ENCODE results near the gene FARP1.

The FARP1 gene

GRCh38 chr13:98500963-98501421, 358.1 kb downstream of the FARP1 start:
- Histone ChIP-seq H3K4me3 (ENCODE audit: severe bottlenecking) (no peak overlapping the region), H3K4me1 (ENCODE audit: insufficient read depth, poor library complexity, severe bottlenecking) (no peaks in the 10 kb centered on the region), H3K27me3 (ENCODE audit: insufficient read depth, poor library complexity, severe bottlenecking) (no peaks in the 10 kb centered on the region), H3K9me3 (ENCODE audit: severe bottlenecking) (no peaks in the 10 kb centered on the region), H3K27ac (ENCODE audit: poor library complexity, severe bottlenecking) (no peak overlapping the region), H3K36me3 (ENCODE audit: low read depth) (peaks cover 33% of the 10 kb centered on the region)
- DNase-seq (ENCODE audit: low spot score) = no peak
- no peak for ATAC-seq (ENCODE audit: low read depth)
- TF ChIP-seq CTCF (IDR thresholded peaks at IDR 0.05; ENCODE audit: poor library complexity, severe bottlenecking) = no peak

- Histone ChIP-seq H3K27ac (ENCODE audit: poor library complexity, severe bottlenecking) (no peak overlapping the region), H3K9me3 (ENCODE audit: severe bottlenecking) (no peaks in the 10 kb centered on the region), H3K4me1 (ENCODE audit: insufficient read depth, poor library complexity, severe bottlenecking) (peaks cover 12% of the 10 kb centered on the region), H3K27me3 (ENCODE audit: insufficient read depth, poor library complexity, severe bottlenecking) (no peaks in the 10 kb centered on the region), H3K4me3 (ENCODE audit: severe bottlenecking) (no peak overlapping the region), H3K36me3 (ENCODE audit: low read depth) (peaks cover 30% of the 10 kb centered on the region)
- DNase-seq (ENCODE audit: low spot score) (no peak), ATAC-seq (ENCODE audit: low read depth) (no peak)
- TF ChIP-seq CTCF (IDR thresholded peaks at IDR 0.05; ENCODE audit: poor library complexity, severe bottlenecking) = no peak
Observed at GRCh38 chr13:98503175-98504028, 360.5 kb downstream of the FARP1 start.

GRCh38 chr13:98504029-98504351, 361.1 kb downstream of the FARP1 start:
- no peak for DNase-seq (ENCODE audit: low spot score)
- Histone ChIP-seq H3K4me3 (ENCODE audit: severe bottlenecking) (no peak overlapping the region), H3K9me3 (ENCODE audit: severe bottlenecking) (no peaks in the 10 kb centered on the region), H3K27ac (ENCODE audit: poor library complexity, severe bottlenecking) (no peak overlapping the region), H3K27me3 (ENCODE audit: insufficient read depth, poor library complexity, severe bottlenecking) (no peaks in the 10 kb centered on the region), H3K36me3 (ENCODE audit: low read depth) (peaks cover 25% of the 10 kb centered on the region), H3K4me1 (ENCODE audit: insufficient read depth, poor library complexity, severe bottlenecking) (peaks cover 18% of the 10 kb centered on the region)
- TF ChIP-seq CTCF (IDR thresholded peaks at IDR 0.05; ENCODE audit: poor library complexity, severe bottlenecking) = no peak
- no peak for ATAC-seq (ENCODE audit: low read depth)

- DNase-seq (ENCODE audit: low spot score) = no peak
- no peak for TF ChIP-seq CTCF (IDR thresholded peaks at IDR 0.05; ENCODE audit: poor library complexity, severe bottlenecking)
- Histone ChIP-seq H3K27me3 (ENCODE audit: insufficient read depth, poor library complexity, severe bottlenecking) (no peaks in the 10 kb centered on the region), H3K4me3 (ENCODE audit: severe bottlenecking) (no peak overlapping the region), H3K9me3 (ENCODE audit: severe bottlenecking) (no peaks in the 10 kb centered on the region), H3K4me1 (ENCODE audit: insufficient read depth, poor library complexity, severe bottlenecking) (peaks cover 23% of the 10 kb centered on the region), H3K36me3 (ENCODE audit: low read depth) (peaks cover 23% of the 10 kb centered on the region), H3K27ac (ENCODE audit: poor library complexity, severe bottlenecking) (no peak overlapping the region)
- ATAC-seq (ENCODE audit: low read depth) = no peak
Observed at GRCh38 chr13:98504371-98504963, 361.6 kb downstream of the FARP1 start.

Data from RWPE2 (cell line).